HepG2 (cell line): ENCODE data around the gene ATRIP. TPM values are rescaled to one million over a fixed set of nuclear protein-coding genes. Genes with fewer than 3 reads are reported as not detected.
A peak's percentile ranks its signal among the peaks of the same experiment; 100 is the strongest.

Experiments used
- DPF2 ChIP-seq: sonication (generic); formaldehyde crosslinking; IDR thresholded peaks from 2 replicates; pipeline ENCODE4 v1.4.0; 2020; ENCODE audit warnings: mild to moderate bottlenecking, low read depth, missing genetic modification reagents, borderline replicate concordance
- HOXA9 ChIP-seq: sonication (generic); formaldehyde crosslinking; IDR thresholded peaks from 2 replicates; pipeline ENCODE4 v1.8.1; 2022; ENCODE audit warnings: missing genetic modification reagents, mild to moderate bottlenecking, moderate library complexity, borderline replicate concordance
- ISL2 ChIP-seq: sonication (generic); formaldehyde crosslinking; IDR thresholded peaks from 2 replicates; pipeline ENCODE4 v1.5.0; 2020; ENCODE audit warnings: missing genetic modification reagents
- MLX ChIP-seq: IDR thresholded peaks from 2 replicates; pipeline ENCODE4 v1.6.1; 2016
- MXD4 ChIP-seq: IDR thresholded peaks from 2 replicates; pipeline ENCODE4 v1.6.1; 2016; ENCODE audit warnings: mild to moderate bottlenecking, missing biosample characterization, missing genetic modification reagents
- NFE2L2 ChIP-seq: fragments of 150-350 bp; IDR thresholded peaks from 2 replicates; pipeline ENCODE4 v1.6.1; 2014; ENCODE audit warnings: low read length
- NFIC ChIP-seq: IDR thresholded peaks from 2 replicates; pipeline ENCODE4 v1.6.1; 2012; ENCODE audit warnings: mild to moderate bottlenecking, low read length, inconsistent platforms
- PPARG ChIP-seq: conservative IDR thresholded peaks from 2 replicates; pipeline ENCODE4 v1.6.1; 2016; ENCODE audit warnings: missing biosample characterization, missing genetic modification reagents
- RBFOX2 ChIP-seq: fragments of 200-400 bp; formaldehyde crosslinking; IDR thresholded peaks from 2 replicates; pipeline ENCODE4 v1.6.1; 2017; ENCODE audit warnings: low read depth, mild to moderate bottlenecking, low read length
- RNF2 ChIP-seq: fragments of 450-650 bp; conservative IDR thresholded peaks from 2 replicates; pipeline ENCODE4 v1.6.1; 2016; ENCODE audit warnings: low read depth
- TFDP1 ChIP-seq: IDR thresholded peaks from 2 replicates; pipeline ENCODE4 v1.6.1; 2016; ENCODE audit warnings: missing compliant biosample characterization, missing genetic modification reagents, borderline replicate concordance
- ZBTB39 ChIP-seq: sonication (generic); formaldehyde crosslinking; IDR thresholded peaks from 2 replicates; pipeline ENCODE4 v1.5.0; 2020; ENCODE audit warnings: missing genetic modification reagents
- ZFP90 ChIP-seq: sonication (generic); formaldehyde crosslinking; IDR thresholded peaks from 2 replicates; pipeline ENCODE4 v1.8.0; 2022; ENCODE audit warnings: missing genetic modification reagents, mild to moderate bottlenecking, inconsistent platforms, borderline replicate concordance
- ZFY ChIP-seq: sonication (generic); formaldehyde crosslinking; IDR thresholded peaks from 2 replicates; pipeline ENCODE4 v1.4.0; 2020; ENCODE audit warnings: missing genetic modification reagents
- ZNF367 ChIP-seq: sonication (generic); formaldehyde crosslinking; IDR thresholded peaks from 2 replicates; pipeline ENCODE4 v1.4.0; 2020; ENCODE audit warnings: missing genetic modification reagents, borderline replicate concordance
- ZNF432 ChIP-seq: sonication (generic); formaldehyde crosslinking; IDR thresholded peaks from 2 replicates; pipeline ENCODE4 v1.5.0; 2020; ENCODE audit warnings: missing genetic modification reagents, mild to moderate bottlenecking, borderline replicate concordance
- ZNF784 ChIP-seq: sonication (generic); formaldehyde crosslinking; IDR thresholded peaks from 2 replicates; pipeline ENCODE4 v1.5.1; 2020; ENCODE audit warnings: missing genetic modification reagents, mild to moderate bottlenecking, borderline replicate concordance
- polyA plus RNA-seq, 8 experiments: library from polyadenylated mRNA; depleted of rRNA in 3 of 8; stranded (reverse) in 7 of 8; unstranded in 1 of 8; fragments of >200 nt; fragmentation: Illumina TruSeq in 4 of 8; extraction: Trizol in 4 of 8; gene quantifications; 2 replicates each; pipeline versions ENCODE4 v1.2.1 to v1.2.3, GENCODE V29; 2011 to 2016; ENCODE audit warnings: low read depth in 4 of 8, missing spikeins in 1 of 8, mixed read lengths in 1 of 8; ENCODE audit not compliant: insufficient read depth in 1 of 8
- total RNA-seq, 5 experiments: library from RNA; depleted of rRNA; stranded (reverse); fragments of >200 nt; fragmentation: Illumina TruSeq; extraction: Trizol; gene quantifications; 2 replicates each; pipeline ENCODE4 v1.2.3, GENCODE V29; 2016; ENCODE audit warnings: low read depth in 1 of 5
- TF ChIP-seq, protein P1 (sequence below): sonication (generic); formaldehyde crosslinking; conservative IDR thresholded peaks from 2 replicates; pipeline ENCODE4 v1.8.1; 2023; ENCODE audit warnings: missing genetic modification reagents
- TF ChIP-seq, protein P2 (sequence below): sonication (generic); formaldehyde crosslinking; IDR thresholded peaks from 2 replicates; pipeline ENCODE4 v1.5.0; 2020; ENCODE audit warnings: missing genetic modification reagents, mild to moderate bottlenecking, borderline replicate concordance
- TF ChIP-seq, protein P3 (sequence below): sonication (generic); formaldehyde crosslinking; IDR thresholded peaks from 2 replicates; pipeline ENCODE4 v1.4.0; 2020; ENCODE audit warnings: mild to moderate bottlenecking, low read depth, missing genetic modification reagents

ATRIP gene
- total and polyA plus RNA-seq, 2 of the 13 experiments (the other 11 are each of a cell fraction or from before 2014, with no cell fraction given) = 5.1 to 12.5 TPM

GRCh38 chr3:48431224-48432029 lies 15.1 kb upstream of the ATRIP start (continued):
- TF ChIP-seq MLX (CRISPR knock-in tag) = peak; percentile 77; the same call in 1 of the 2 replicates
- no peak; the same call in 1 of the 2 replicates for TF ChIP-seq ZFY (CRISPR knock-in tag)
- peak; percentile 79 for TF ChIP-seq DPF2 (CRISPR knock-in tag)
- no peak for TF ChIP-seq NFIC
- peak; percentile 81 for TF ChIP-seq PPARG (CRISPR knock-in tag)
- TF ChIP-seq ZBTB39 (CRISPR knock-in tag) = peak; percentile 86; the same call in 1 of the 2 replicates
- TF ChIP-seq HOXA9 = no peak
- TF ChIP-seq ZNF784 (CRISPR knock-in tag) = 0 out of 2 replicates have a peak, but pooled peaks have one; percentile 24
- TF ChIP-seq ZNF367 (CRISPR knock-in tag) = no peak
- TF ChIP-seq NFE2L2 = no peak
- no peak for TF ChIP-seq RNF2
- peak; percentile 35; the same call in 1 of the 2 replicates for TF ChIP-seq TFDP1 (CRISPR knock-in tag)
- TF ChIP-seq ZNF432 (CRISPR knock-in tag) = no peak
- no peak for TF ChIP-seq MXD4 (CRISPR knock-in tag)
- TF ChIP-seq, protein P1, sequence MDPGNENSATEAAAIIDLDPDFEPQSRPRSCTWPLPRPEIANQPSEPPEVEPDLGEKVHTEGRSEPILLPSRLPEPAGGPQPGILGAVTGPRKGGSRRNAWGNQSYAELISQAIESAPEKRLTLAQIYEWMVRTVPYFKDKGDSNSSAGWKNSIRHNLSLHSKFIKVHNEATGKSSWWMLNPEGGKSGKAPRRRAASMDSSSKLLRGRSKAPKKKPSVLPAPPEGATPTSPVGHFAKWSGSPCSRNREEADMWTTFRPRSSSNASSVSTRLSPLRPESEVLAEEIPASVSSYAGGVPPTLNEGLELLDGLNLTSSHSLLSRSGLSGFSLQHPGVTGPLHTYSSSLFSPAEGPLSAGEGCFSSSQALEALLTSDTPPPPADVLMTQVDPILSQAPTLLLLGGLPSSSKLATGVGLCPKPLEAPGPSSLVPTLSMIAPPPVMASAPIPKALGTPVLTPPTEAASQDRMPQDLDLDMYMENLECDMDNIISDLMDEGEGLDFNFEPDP = 0 out of 2 replicates have a peak, but pooled peaks have one; percentile 61
- TF ChIP-seq, protein P2, sequence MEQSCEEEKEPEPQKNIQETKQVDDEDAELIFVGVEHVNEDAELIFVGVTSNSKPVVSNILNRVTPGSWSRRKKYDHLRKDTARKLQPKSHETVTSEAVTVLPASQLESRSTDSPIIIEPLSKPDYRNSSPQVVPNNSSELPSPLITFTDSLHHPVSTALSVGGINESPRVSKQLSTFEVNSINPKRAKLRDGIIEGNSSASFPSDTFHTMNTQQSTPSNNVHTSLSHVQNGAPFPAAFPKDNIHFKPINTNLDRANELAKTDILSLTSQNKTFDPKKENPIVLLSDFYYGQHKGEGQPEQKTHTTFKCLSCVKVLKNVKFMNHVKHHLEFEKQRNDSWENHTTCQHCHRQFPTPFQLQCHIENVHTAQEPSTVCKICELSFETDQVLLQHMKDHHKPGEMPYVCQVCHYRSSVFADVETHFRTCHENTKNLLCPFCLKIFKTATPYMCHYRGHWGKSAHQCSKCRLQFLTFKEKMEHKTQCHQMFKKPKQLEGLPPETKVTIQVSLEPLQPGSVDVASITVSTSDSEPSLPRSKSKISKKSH (CRISPR knock-in tag) = 0 out of 2 replicates have a peak, but pooled peaks have one; percentile 21
- no peak for TF ChIP-seq ZFP90 (CRISPR knock-in tag)
- TF ChIP-seq, protein P3, sequence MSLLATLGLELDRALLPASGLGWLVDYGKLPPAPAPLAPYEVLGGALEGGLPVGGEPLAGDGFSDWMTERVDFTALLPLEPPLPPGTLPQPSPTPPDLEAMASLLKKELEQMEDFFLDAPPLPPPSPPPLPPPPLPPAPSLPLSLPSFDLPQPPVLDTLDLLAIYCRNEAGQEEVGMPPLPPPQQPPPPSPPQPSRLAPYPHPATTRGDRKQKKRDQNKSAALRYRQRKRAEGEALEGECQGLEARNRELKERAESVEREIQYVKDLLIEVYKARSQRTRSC (CRISPR knock-in tag) = no peak
- peak; percentile 84 for TF ChIP-seq ISL2 (CRISPR knock-in tag)
- TF ChIP-seq RBFOX2 = no peak
